GM12873 (cell line): ENCODE results near the gene APOBEC3C.

Source experiments
- TF ChIP-seq, protein P1 (sequence below): IDR thresholded peaks from 2 replicates; pipeline ENCODE4 v1.5.1; 2012; ENCODE audit warnings: low read depth, mild to moderate bottlenecking, moderate library complexity, low read length, control low read depth; ENCODE audit not compliant: insufficient read depth; ENCODE audit errors: missing control alignments

Gene APOBEC3C

DNA sequence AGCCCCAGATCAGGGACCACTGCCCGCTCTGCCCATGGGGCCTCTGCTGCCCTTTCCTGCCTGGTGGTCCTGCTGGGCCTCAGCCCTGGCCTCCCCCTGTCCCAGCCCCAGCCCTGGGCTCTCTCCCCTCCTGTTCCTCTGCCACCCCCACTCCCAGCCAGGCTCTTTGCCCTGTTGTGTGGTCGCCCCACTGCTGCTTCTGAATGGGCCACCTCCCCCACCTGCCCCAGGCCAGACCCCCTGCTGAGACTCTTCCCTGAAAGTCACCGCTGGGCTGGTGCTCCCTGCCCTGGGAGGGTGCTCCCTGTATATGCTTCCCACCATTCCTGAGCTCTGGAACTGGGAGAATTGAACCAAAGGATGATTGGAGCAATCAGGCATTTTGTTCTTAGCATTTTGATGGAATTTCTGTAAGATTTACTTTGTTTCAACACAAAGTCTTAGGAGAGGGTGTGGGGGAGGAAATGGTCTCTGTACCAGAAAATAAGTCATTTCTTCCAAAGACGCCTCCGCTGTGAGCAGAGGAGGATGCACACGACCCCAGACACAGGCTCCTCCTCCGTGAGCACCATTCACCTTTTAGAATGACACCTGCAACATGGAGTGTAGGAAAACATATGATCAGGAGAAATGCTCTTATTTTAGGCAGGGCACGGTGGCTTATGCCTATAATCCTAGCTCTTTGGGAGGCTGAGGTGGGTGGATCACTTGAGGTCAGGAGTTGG lies 26.7 kb upstream of the APOBEC3C start:
- TF ChIP-seq, protein P1, sequence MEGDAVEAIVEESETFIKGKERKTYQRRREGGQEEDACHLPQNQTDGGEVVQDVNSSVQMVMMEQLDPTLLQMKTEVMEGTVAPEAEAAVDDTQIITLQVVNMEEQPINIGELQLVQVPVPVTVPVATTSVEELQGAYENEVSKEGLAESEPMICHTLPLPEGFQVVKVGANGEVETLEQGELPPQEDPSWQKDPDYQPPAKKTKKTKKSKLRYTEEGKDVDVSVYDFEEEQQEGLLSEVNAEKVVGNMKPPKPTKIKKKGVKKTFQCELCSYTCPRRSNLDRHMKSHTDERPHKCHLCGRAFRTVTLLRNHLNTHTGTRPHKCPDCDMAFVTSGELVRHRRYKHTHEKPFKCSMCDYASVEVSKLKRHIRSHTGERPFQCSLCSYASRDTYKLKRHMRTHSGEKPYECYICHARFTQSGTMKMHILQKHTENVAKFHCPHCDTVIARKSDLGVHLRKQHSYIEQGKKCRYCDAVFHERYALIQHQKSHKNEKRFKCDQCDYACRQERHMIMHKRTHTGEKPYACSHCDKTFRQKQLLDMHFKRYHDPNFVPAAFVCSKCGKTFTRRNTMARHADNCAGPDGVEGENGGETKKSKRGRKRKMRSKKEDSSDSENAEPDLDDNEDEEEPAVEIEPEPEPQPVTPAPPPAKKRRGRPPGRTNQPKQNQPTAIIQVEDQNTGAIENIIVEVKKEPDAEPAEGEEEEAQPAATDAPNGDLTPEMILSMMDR, result no peak

DNA sequence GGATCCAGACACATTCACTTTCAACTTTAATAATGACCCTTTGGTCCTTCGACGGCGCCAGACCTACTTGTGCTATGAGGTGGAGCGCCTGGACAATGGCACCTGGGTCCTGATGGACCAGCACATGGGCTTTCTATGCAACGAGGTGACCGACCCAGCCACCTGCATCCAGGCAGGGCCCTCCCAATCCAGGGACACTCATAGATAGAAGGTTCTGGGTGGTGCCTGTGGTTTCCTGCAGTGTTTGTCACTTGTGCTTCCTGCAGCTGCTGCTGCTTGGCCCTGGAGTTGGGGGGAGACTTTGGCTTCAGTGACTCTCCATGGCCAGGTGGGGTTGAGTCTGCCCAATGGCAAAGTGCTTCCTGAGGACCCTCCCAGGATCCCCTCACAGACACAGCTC lies 24.6 kb upstream of the APOBEC3C start:
- TF ChIP-seq, protein P1, result no peak

GRCh38 chr22:38996105-38996504 lies 18.0 kb upstream of the APOBEC3C start:
- TF ChIP-seq, protein P1, result no peak

- TF ChIP-seq, protein P1, result no peak
Measured at GRCh38 chr22:38997518-38997917, 16.5 kb upstream of the APOBEC3C start.

DNA sequence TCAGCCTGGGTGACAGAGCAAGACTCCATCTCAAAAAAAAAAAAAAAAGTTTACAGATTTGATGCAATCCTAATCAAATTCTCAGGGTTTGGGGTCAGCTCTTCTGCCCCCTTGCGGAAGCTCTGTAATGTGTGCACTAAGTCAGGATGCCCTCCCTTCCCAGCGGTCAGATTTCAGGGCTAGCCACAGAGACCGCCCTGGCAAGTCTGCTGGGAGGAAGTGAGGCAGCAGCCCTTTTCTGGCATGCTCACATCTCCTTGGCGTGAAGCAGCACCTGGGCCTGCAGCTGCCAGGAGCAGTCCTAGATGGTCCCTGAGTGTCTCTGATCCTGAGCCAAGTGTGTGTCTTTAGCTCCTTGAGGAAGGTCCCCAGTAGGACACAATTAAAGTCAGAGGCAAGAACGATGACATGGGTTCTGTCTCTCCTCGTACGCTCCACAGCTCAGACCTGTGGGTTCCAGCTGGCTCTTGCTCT lies 10.9 kb upstream of the APOBEC3C start:
- TF ChIP-seq, protein P1, result peak; percentile 76

GRCh38 chr22:39007177-39007576 lies 6.9 kb upstream of the APOBEC3C start:
- TF ChIP-seq, protein P1, result no peak

DNA sequence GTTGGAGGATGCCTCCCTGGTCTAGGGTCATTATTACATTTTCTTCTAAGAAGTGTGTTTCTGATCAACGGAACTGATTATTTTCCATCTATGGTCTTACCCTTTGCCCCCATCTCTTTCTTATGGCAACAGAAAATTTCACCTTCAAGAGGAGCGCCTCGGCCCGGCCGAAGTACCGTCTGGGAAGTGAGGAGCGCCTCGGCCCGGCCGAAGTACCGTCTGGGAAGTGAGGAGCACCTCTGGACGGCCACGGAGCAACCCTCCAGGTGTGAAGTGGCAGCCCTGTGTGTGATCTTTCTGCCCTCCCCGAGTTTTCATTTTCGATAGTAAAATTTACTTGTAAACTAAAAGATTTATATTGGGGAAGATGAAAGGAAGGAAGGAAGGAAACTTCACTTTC lies 3.1 kb upstream of the APOBEC3C start:
- TF ChIP-seq, protein P1, result no peak
